Non-pigmented ciliary epithelial cell (primary cell): ENCODE results near the gene DNAJA1.
"Not testable (repeated sequence)": the region's sequence is repeated elsewhere in the genome, so short reads cannot be mapped to it uniquely, and the experiment has no call there.

Experiments used
- DNase-seq: peaks from one replicate; pipeline ENCODE4 v3.0.0-alpha.2; 2010; ENCODE audit warnings: low read depth

DNAJA1 gene

DNA sequence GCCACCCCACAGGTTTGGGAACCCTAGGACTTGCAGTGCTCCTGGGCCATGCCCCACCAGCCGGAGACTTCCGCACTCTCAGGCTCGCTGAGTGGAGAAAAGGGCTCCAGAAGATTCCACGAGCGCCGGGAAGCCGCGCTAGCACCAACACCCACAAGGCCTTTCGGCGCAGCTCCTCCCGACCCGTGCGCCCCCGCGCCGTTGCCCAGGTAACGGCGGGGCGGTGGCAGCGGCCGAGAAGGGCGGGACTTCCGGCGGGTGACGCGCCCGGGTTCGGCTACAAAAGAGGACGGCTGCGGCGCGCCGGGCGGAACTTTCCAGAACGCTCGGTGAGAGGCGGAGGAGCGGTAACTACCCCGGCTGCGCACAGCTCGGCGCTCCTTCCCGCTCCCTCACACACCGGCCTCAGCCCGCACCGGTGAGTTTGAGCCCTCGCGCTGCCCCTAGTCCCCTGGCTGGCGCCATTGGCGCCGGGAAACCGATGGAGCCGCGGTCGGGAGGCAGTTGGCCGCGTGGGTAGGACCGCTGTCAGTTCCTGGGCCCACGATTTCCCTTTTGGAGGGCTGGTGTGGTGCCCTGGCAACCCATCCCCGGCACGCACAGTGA is at the start of gene DNAJA1:
TSS of gene DNAJA1 (plus strand) at position 308 of the 606 bp plus-strand sequence. CDS start 1,212 bp downstream, outside the sequence.
- DNase-seq: peak; percentile 59

DNA sequence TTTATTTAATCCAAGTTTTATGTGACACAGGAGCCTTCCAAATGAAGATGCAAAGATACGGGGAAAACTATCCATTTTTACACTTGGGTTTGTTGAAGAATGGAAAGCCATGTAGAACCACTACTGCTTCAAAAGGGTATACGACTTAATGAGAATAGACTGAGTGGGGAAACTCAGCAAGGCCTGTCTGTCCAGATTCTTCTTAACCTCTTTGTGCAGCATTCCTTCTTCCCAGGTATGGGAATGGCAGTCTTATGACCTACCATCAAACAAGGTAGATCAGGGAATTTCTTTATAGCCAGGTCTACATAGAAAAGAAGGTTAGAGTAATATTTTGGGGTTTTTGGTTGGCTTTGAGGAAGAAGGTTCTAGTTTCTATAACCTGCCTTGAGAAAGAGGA is 47.0 kb upstream of the DNAJA1 start:
- DNase-seq: no peak

DNA sequence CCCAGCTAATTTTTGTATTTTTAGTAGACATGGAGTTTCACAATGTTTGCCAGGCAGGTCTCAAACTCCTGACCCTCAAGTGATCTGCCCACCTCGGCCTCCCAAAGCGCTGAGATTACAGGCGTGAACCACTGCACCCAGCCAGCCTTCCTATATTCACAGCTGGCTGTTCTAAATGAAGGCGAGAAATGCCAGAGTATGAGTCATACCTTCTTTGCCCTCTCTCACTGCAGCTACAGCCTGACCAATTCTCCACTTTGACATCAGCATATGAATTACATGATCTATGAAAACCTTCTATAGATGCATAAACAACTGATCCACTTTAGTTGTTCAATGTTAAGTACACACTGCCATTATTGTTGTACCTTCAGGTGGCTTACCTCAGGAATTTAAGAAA is 38.1 kb upstream of the DNAJA1 start:
- DNase-seq: no peak

DNA sequence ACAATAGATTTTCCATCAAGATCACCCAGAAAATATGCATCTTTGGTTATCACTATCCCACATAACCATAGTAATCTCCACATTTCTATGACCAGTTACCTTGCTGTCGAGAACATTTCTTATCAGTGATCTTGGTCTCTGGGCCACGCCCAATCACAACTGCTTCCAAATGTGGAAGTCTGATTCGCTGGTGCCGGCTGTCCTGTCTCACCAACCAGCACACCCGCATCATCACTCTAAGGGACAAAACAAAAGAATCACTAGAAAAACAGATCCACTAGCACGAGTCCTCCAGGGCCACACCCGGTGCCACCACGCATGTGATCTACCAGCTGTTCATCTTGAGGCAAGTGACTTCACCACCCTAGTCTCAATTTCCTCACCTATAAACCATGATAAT is 35.4 kb upstream of the DNAJA1 start:
- DNase-seq: no peak

DNA sequence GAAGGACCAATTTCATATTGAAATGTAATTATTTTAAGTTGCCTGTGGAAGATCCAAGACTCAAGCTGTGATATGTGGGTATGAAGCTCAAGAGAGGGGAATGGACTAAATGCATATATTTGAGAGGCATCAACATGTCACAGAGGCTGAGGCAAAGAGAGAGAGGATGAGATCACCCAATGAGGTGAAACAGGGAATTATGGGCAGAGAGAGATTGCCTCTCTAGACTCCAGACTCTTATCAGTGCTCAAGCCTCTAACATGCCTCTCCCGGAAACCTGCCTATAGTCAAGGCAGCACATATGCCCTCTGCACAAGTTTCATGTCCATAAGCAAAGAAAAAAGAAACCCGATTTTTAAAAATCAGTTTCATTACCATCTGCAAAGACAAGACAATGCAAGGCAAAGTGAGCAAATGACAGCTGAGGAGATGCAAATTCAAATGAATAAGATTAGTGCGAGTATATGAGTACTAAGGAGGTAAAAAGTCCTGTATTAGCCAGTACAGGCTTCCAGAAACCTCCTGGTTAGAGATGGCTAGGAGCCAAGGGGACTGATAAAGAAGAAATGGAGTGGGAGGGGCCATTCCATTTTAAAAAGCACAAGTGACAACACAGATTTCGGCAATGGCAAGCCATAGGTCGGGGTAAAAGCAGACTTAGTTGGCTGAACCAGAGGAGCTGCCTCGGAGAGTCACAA is 33.0 kb upstream of the DNAJA1 start:
- DNase-seq: no peak

DNA sequence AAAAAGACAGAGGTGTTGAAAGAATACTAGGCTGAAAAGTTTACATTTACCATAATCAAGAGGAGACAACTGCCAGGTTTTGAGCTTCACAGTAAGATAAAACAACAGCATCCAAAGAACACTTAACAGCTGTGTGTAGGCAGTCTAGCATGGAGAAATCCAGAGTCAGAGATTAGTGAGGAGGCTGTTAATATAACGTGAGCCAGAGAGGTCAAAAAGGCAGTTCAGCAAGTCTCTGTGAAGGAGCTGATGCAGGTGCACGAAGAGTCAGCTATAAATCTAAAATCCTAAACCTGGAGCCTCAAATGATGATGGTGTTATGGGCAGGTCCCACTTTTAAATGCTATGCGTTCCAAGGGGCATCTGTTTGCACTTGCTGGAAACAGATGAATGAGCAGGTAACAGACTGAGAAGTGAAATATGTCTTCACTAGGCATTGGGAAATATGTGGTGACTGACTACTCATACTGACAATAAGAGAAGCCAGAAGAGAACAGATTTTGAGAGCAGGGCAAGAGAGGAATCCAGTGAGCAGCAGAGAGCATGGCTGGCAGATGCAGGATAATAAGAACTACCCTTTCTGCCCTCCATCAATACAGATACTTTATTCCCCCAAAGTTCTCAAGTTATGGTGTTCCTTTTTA is 32.4 kb upstream of the DNAJA1 start:
- DNase-seq: no peak

DNA sequence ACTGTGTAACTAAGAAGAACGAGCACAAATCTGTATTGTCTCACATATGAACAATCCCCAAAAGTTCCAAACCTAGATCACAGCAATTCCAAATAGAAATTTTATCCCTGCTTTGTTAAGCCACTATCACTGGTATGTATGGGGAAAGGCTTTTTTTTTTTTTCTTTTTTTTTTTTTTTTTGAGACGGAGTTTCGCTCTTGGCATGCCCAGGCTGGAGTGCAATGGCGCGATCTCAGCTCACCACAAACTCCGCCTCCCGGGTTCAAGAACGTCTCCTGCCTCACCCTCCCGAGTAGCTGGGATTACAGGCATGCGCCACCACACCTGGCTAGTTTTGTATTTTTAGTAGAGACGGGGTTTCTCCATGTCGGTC is 24.4 kb upstream of the DNAJA1 start:
- not testable (repeated sequence) for DNase-seq

DNA sequence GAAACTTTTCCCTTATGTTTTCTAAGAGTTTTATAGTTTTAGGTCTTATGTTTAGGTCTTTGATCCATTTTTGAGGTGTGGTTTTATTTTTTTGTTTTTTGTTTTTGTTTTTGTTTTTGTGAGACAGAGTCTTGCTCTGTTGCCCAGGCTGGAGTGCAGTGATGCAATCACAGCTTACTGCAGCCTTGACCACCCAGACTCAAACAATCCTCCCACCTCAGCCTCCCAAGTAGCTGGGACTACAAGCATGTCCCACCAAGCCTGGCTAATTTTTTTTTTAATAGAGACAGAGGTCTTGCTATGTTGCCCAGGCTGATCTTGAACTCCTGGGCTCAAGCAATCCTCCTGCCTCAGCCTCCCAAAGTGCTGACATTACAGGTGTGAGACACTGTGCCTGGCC is 19.7 kb upstream of the DNAJA1 start:
- DNase-seq: not testable (repeated sequence)

DNA sequence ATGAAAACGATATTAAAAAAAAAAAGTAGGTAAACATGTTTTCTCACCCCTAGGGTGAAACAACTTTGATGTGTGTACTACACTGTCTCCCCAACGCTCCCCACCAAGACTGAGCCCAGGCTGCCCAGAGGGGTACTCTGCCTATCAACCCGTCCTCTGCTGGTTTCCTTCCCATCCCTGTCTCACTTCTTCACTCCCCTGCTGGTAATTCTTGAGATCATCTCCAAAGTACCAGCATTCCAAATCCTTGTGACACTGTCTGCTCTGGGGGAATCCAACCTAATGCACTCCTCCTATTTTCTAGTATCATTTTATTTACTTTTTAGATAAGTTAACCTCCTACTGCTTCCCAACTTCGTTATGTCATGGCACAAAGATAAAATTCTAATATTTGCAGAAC is 17.3 kb upstream of the DNAJA1 start:
- DNase-seq: no peak

DNA sequence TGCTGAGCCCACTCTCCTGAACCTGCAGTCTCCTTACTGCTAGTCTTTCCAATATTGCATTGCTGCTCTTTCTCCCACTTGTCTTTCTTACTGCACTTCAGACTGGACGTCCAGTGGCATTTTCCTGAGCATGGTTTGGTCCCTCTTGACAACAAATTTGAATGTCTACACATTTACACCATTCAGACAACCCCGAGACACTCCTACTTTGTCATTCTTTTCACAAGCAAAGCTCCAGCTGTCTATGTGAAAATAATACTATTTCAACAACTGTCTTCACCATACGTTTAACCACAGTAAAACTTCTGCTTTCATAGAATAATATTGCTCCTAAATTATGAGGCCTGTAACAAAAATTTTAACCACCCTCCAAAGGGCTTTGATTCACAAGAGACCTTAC is 13.2 kb upstream of the DNAJA1 start:
- no peak for DNase-seq

DNA sequence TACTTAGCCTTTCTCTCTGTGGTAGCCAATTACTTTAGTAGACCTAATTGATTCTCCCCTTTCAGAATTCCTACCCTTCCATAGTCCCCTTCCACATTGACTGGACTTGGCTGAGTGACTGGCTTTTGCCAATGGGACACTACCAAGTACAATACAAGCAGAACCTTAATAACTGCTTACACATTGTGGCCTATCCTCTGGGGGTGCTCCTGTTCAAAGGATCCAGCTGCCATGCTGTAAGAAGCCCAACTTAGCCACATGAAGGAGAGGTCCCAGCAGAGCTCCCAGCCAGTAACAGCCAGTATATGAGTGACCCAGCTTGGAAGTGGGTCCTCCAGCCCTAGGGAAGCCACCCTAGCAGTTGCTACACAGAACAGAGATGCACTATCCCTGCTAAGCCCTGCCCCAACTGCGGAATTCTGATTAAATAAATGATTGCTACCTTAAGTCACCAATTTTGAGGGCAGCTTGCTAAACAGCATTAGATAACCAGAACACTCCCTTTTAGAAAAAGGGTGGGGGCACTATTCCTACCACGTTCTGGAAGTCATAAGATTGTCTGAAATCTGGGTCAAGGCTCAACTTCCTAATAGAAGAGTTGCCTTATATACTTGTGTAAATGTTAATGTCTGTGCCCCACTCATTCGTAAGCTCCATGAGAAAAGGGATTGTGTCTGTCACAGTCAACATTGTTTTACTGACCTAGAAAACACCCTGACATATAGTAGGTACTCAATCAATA is 12.6 kb upstream of the DNAJA1 start:
- no peak for DNase-seq

DNA sequence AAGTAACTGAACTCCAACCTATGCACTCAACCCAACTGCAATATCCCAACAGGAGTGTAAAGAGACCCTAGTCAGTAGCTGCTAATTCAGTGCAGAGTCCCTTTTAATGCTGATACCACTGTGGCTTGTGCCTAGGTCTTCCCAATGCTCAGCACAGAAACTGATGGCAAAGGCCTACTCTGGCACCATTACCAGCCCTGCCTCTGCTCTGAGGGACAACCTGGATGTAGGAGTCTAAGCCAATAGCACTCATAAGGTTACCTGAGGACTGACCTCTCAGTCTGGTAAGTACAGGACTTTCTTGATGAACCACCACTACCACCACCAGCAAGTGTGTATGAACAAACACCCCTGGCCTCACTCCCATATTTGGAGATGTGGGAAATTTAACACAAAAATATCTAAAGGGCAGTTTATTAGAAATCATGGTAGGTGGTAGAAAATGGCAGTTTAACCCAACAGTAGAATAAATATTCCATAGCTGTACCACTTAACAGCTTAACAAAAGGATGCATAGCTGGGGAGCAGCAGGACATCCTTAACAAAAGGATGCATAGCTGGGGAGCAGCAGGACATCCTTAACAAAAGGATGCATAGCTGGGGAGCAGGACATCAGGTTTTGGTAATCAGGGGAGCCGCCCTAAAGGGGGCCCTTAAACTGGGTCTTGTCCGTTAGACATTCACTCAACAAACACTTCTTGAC is 11.0 kb upstream of the DNAJA1 start:
- DNase-seq: no peak

DNA sequence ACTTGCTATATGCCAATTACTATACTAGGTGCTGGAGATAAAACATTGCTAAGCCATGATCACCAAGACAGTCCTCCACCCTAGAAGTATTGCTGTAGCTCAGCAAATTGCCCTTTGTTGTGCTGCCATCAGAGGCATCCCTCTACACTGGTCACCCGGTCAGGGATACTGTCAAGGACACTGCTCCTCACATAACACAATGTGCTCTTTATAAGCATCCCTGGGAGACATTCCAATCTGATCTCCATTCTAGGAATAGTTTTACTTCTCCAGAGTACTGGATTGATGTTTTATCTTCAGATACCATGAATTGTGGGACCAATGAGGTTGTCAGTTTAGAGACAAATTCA is 10.4 kb upstream of the DNAJA1 start:
- DNase-seq: no peak

DNA sequence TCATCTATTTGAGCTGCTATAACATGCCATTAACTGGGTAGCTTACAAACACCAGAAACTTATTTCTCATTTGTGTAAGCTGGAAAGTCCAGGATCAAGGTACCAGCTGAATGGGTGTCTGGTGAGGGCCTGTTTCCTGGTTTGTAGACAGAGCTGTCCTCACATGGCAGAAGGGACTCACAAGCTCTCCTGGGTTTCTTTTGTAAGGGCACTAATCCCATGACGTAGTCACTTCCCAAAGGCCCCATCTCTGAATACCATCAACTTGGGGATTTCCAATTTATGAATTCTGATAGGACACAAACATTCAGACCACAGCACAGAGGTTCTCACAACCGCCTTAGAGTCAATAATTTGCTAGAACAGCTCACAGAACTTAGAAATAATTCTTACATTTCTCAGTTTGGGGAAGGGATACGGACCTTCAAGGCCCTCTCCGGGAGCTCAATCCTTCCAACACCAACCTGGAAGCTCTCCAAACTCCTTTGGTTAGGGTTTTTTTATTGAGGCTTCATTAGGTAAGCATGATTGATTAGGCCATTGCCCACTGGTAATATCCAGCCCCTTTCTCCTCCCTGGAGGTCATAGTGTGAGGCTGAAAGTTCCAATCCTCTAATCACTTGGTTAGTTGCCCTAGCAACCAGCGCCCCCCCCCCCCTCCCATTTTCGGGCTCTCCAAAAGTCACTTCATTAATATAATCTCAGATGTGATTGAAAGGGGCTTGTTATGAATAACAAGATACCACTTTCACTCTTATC is 7.6 kb upstream of the DNAJA1 start:
- DNase-seq: no peak

DNA sequence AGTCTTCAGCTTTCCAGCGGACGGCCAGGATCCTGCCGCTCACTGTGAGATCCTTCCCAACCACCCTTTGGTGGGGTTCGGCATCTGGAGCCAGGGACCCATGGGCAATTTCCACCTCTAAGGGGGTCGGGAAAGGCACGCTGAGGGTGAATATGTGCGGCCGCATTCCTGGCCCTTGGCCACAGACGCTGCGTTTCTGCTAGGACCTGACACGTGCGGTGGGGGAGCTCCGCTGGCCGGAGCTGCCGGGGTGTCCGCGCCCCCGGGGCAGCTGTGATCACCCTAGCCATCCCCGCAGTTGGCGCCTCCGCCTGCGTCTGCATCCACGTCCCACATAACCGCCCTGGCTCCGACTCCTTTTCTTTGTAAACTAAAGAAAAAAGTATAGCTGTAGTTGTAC is 5.3 kb upstream of the DNAJA1 start:
- no peak for DNase-seq

DNA sequence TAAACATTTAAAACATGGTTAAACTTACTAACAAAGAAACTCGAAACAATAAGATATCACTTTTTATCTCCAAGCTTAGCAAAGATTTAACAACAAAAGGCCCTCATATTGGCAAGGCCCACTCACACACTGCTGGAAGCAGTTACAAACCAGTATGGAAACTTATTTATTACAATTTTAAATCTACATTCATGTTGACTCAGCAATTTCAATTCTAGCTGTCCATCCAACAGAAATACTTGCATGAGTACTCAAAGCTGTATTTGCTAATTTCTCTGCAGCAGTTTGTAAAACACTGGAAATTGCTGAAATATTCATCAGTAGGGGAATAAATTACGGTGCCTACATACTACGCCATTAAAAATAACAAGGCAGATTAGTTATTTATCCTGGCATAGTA is 2.8 kb upstream of the DNAJA1 start:
- no peak for DNase-seq

DNA sequence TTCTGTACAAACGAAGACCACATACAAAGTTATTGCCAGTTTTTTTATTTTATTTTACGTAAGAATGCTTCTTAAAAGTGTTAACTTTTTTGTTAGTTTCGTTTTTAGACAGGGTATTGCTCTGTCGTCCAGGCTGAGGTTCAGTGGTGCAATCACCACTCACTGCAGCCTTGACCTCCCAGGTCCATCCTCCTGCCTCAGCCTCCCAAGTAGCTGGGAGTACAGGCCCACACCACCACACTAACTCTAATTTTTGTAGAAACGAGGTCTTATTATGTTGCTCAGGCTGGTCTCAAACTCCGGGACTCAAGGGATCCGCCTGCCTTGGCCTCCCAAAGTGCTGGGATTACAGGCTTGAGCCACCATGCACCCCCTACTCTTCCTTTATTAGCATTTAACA is 2.3 kb upstream of the DNAJA1 start:
- no peak for DNase-seq

DNA sequence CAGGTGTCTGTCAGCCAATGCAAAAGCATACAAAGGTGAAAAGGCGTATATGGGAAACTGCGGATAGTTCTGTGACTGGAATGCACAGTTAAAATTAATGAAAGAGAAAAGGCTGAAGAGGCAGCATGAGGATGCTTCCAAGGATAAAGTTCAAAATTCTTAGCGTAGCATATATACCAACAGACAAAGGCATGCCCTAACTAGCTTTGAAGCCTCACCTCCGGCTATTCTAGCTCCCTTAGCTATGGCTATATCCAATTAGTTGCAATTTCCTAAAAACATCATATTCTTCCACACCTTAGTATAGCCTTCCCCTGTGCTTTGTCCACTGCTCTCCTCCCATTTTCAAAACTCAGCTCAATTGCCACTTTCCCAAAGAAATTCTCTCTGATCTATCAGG is 1.4 kb upstream of the DNAJA1 start:
- DNase-seq: no peak

DNA sequence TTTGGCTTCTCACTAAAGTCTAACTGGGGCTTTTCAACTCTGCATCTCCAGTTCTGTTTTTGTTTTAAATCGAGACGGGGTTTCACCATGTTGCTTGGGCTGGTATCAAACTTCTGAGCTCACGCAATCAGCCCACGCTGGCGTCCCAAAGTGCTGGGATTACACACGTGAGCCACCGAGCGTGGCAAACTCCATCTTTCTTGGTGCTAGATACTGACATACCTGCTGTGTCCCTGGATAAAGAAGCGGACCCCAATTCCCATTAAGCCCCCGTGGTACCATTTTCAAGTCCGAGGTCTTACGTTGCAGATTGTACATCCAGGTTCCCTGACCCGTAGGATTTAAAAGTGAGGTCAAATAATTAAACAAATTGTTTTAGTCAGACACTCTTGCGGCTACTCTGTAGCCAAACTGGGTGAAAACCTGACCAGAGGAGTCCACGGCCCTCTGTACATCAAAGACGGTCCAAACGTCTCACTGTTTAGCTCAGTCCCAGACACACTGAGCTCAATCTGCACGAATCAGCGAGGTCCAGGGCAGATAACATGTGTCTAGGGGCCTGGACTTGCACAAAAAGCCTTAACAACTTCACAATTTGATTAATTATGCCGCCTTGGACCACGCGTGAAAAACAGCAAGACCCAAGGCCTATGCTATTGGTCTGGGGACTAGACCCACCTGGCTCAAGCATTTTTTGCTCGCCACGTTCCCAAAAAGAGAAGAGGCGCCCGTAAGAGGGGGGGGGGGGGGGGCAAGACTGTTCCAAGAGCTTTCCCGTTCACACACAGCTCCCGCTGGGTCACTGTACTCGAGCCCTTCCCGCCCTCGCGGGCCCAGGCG is 727 bp upstream of the DNAJA1 start:
- no peak for DNase-seq

DNA sequence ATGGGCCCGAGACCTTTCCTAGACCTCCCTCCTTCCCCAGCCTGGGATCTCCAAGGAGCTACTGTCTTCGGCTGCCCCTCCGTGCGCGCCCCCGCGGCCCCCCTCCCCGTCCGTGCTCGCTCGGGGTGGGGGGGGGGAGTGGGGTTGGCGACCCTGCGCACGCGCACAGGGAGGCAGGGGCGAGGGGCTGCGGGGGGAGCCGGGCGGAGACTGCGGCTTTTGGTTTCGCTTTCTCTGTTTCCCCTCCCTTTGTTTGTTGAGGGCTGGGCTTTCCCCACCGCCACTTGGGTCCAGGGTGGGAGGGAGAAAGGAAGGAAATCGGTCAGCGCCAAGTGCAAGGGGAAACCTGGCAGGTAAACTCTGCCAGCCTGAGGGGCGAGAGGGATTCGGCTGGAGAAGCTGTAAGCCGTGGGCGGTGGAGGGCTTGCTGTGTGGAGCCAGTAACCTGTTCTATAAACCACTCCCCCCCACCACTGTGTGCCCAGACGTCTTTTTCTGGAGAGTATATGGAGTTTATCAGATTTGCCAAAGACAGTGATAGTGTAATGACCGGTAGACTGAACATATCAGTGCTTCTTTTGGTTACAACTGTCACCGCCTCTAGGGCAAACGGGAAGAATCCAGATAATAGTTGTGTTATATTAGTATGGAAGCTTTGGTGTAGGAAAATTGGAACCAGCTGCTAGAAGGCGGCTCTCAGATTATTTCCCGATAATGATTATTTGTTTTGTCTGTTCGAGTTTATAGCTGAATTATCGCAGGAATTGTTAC is 684 bp downstream of the DNAJA1 start:
- DNase-seq: no peak
